Type B pancreatic cell (in vitro differentiated cells): ENCODE data around the gene CCDC9B. TPM values are rescaled to one million over a fixed set of nuclear protein-coding genes. Genes with fewer than 3 reads are reported as not detected.

Experiments used
- DNase-seq: peaks from one replicate; pipeline ENCODE4 v3.0.0; 2021; ENCODE audit warnings: mixed read lengths; ENCODE audit not compliant: unreplicated experiment; ENCODE audit errors: extremely low spot score
- H3K27ac Mint-ChIP-seq: 2 replicates; pipeline ENCODE4 v1.8.0; 2021; ENCODE audit warnings: mild to moderate bottlenecking, mixed read lengths
- H3K27me3 Mint-ChIP-seq: 2 replicates; pipeline ENCODE4 v1.8.0; 2021; ENCODE audit warnings: mixed read lengths
- H3K36me3 Mint-ChIP-seq: 2 replicates; pipeline ENCODE4 v1.8.0; 2021; ENCODE audit warnings: mixed read lengths
- H3K4me1 Mint-ChIP-seq: one replicate; pipeline ENCODE4 v1.8.0; 2021; ENCODE audit warnings: mixed read lengths; ENCODE audit not compliant: unreplicated experiment
- H3K4me3 Mint-ChIP-seq: 2 replicates; pipeline ENCODE4 v1.8.0; 2021; ENCODE audit warnings: mild to moderate bottlenecking, mixed read lengths
- H3K9me3 Mint-ChIP-seq: 2 replicates; pipeline ENCODE4 v1.8.0; 2021; ENCODE audit warnings: mixed read lengths
- CTCF ChIP-seq: fragments of 200-600 bp; sonication (generic); conservative IDR thresholded peaks from 2 replicates; pipeline ENCODE4 v1.5.0; 2021; ENCODE audit warnings: antibody characterized with exemption, mild to moderate bottlenecking
- total RNA-seq: library from RNA; stranded (reverse); gene quantifications from 2 replicates; pipeline ENCODE4 v1.2.1, GENCODE V29; 2021; ENCODE audit warnings: low replicate concordance

The CCDC9B gene
- total RNA-seq, 1 donor from 2014 or later, result 2.4 TPM

DNA sequence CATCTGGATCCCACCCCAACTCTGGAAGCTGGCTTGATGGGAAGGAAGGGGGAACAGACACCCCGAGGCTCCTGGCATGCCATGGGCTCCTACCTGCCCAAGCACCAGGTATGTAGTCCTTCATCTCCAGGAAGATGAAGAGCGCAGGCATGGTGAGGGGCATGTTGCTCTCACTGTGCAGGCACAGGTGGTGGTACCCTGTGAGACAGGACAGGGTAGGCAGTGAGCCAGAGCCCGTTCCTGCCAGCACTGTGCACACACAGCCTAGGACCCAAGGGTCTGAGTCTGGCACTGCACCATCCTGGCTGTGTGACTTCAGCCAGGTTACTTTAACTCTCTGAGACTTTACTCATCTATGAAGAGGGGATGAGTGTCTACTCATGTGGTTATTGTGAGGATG lies 48.5 kb downstream of the CCDC9B start:
- Mint-ChIP-seq H3K9me3 (no peaks in the 10 kb centered on the region), H3K4me1 (peaks cover 12% of the 10 kb centered on the region), H3K4me3 (no peak overlapping the region), H3K27me3 (peaks cover 57% of the 10 kb centered on the region), H3K27ac (no peak overlapping the region), H3K36me3 (no peaks in the 10 kb centered on the region)
- DNase-seq, result no peak
- no peak for TF ChIP-seq CTCF

DNA sequence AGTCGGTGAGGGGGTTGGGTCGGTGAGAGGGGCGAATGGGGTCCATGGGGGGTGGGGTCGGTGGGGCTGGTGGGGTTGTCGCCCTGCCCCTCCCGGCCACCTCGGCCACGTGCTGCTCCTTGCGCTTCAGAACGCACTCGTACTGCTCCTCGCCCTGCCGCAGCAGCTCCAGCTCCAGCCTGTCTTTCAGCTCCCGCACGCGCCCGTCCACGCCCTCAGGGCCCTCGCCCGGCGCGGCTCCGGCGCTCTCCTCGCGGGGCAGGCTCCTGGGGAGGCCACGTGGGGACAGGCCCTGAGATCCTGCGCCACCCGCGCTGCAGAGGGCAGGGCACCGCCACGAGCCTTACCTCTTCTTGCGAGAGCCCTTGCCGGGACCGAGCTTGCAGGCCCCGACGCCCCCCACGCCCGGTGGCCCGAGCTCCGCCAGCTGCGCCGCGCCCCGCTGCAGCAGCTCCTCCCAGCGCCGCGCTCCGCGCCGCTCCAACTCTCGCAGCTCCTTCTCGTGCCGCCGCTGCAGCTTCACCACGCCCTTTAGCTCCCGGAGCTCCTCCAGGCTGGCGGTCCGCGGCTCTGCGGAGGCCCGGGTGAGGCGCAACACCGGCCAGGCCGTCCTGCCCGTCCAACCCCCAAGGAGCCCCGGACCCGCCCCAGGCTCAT lies 49.7 kb downstream of the CCDC9B start:
- peak; percentile 78 for DNase-seq
- Mint-ChIP-seq H3K4me3 (no peak overlapping the region), H3K9me3 (no peaks in the 10 kb centered on the region), H3K4me1 (peaks cover 8% of the 10 kb centered on the region), H3K27ac (no peak overlapping the region), H3K27me3 (peaks cover 50% of the 10 kb centered on the region), H3K36me3 (no peaks in the 10 kb centered on the region)
- no peak for TF ChIP-seq CTCF

DNA sequence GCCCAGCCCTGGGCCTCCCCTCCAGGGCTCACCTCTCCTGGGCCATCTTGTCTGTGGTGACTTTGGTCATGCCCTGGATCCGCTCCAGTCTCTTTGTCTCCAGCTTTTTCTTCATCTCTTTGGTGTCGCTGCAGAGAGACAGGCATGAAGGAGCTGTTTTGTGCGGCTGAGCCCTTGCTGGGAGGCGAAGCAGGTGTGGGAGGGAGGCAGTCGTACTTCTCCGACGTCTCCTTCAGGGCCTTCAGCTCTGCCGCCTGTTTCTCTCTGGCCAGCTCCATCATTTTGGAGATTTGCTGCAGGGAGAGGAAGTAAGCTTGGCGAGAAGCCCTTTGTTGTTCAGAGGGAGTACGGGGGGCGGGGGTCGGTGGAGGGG lies 50.2 kb downstream of the CCDC9B start:
- H3K27me3 Mint-ChIP-seq, result peaks cover 52% of the 10 kb centered on the region
- no peak for DNase-seq
- no peak for TF ChIP-seq CTCF
- H3K4me1 Mint-ChIP-seq, result peaks cover 10% of the 10 kb centered on the region
- H3K27ac Mint-ChIP-seq, result peak overlapping the region; percentile 48
- H3K4me3 Mint-ChIP-seq, result peak overlapping the region; percentile 64
- H3K36me3 Mint-ChIP-seq, result no peaks in the 10 kb centered on the region
- H3K9me3 Mint-ChIP-seq, result no peaks in the 10 kb centered on the region

- Mint-ChIP-seq H3K4me1 (peaks cover 17% of the 10 kb centered on the region), H3K36me3 (no peaks in the 10 kb centered on the region), H3K27me3 (peaks cover 60% of the 10 kb centered on the region), H3K27ac (no peak overlapping the region), H3K4me3 (peak overlapping the region; percentile 28), H3K9me3 (no peaks in the 10 kb centered on the region)
- TF ChIP-seq CTCF, result no peak
- DNase-seq, result no peak
These were observed 51.5 kb downstream of the CCDC9B start for GRCh38 chr15:40289140-40289775.

- Mint-ChIP-seq H3K4me1 (peaks cover 22% of the 10 kb centered on the region), H3K27ac (no peak overlapping the region), H3K36me3 (no peaks in the 10 kb centered on the region), H3K9me3 (no peaks in the 10 kb centered on the region), H3K4me3 (no peak overlapping the region), H3K27me3 (peaks cover 64% of the 10 kb centered on the region)
- TF ChIP-seq CTCF, result no peak
- no peak for DNase-seq
These were observed 52.8 kb downstream of the CCDC9B start for GRCh38 chr15:40287968-40288367.
